ENCODE results near the gene PRICKLE4. TPM values are rescaled to one million over a fixed set of nuclear protein-coding genes. Genes with fewer than 3 reads are reported as not detected.
"Not testable (repeated sequence)": the region's sequence is repeated elsewhere in the genome, so short reads cannot be mapped to it uniquely, and the experiment has no call there.

PRICKLE4 gene
- polyA plus RNA-seq, 3 donors = 3.2 to 7.0 (median 6.0) TPM

DNA sequence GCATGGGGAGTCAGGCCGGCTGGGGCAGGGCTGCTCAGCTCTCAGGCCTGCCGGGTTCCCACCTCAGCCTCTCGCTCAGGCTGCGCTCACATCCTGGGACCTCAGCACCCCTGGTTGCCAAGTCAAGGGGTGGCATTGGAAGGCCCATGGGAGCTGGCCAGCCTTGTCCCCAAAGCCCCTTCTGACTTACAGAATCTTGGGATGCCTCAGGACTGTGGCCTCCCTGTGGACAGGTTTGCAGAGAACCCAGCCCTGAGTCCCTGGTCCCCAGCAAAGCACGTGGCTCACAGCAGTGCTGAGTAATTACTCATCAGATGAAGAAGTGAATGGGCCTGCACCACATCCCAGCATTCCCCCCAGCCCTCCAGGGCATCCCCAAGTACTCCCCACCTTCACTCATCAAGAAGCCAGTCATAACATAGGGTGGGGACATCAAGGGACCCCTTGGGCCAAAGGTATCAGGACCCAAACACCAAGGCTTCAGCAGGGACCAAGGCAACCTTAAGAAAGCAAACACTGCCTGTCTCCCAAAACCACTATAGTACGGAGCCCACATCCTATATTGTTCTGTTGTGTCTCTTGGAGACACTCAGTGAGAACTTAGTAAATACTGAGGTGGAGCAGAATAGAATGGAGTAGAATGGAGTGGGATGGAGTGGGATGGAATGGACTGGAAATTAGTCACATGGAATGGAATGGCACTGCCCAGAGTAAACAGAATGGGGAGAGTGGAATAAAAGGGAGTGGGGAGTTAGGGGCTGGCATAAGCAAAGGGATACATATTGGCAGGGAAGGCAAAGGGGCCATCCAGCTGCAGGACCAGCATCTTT is 37.0 kb upstream of the PRICKLE4 start:
- no peak for DNase-seq

DNA sequence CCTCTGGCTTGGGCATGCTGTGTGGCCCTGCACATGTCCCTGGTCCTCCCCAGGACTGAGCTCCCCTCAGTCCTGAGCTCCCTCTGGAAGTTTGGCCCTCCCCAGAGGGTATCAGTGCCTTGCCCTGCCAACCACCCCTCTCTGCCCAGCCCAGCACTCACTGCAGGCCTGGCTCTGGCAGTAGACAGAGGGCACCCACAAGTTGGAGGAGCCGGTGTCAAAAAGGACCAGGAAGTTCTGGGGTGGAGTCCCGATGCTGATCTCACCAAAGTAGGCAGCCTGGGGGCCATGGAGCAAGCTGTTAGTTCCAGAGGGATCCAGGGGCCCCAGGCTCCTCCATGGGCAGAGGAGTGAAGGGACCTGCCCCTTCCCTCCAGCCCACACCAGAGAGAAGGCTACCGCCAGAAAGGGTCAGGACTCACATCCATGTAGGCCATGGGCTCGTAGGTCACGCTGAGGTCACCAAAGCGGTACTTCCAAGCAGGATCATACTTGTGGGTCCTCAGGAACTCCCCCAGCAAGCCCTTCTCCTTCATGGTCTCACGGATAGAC is 36.3 kb upstream of the PRICKLE4 start:
- no peak for DNase-seq

DNA sequence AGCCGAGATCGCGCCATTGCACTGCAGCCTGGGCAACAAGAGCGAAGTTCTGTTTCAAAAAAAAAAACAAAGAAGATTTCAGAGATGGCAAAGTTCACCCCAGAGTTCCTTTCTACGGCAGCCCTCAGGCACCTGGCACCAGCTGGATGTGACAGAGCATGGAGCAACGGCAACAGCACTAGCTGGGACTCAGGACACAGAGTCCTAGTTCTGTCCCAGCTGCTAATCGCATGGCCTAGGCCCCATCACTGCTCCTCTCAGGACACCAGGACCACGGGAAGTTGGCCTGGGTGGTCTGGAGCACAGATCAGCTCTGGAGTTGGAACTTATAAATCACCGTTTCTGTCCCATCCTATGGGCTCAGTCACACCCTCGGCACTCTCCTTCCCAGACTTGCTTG is 34.5 kb upstream of the PRICKLE4 start:
- no peak for DNase-seq

DNA sequence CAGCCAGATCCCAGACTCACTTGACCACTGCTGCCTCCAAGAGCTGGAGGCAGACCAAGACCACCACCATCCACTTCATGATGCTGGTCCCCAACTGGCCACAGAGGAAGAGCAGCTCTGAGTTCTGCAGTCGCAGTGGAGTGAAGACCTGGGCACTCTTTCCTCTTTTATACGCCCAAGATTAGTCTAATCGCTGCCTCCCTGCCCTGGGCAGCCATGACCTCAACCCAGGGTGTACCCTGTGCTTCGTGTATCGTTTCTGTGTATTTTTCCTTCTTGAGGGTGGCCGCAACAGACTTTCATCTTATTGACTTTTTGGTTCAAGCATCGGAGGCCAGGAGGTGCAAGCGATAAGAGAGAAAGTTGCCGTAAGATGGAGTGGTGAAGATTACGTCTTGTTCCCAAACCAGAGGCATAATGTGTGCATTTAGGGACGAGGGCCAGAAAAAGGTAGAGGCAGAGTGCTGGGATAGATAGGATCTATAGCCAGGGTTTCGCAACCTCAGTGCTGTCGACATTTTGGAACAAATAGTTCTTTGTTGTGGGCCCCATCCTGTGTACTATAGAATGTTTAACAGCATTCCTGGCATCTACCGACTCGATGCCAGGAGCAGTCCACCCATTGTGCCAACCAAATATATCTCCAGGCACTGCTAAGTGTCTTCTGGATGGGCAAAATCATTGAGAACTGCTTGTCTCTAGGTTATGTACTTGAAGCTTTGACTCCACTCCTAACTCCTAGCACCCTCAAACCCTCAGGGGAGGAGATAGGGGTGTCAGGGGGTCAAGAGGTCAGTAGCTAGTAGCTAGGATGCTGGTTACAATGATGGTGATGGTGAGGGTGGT is 33.1 kb upstream of the PRICKLE4 start, which contains the start of gene PGC:
PGC (minus strand) TSS at position 142 of the 846 bp plus-strand sequence; CDS start at position 79, 63 bp downstream.
- no peak for DNase-seq

DNA sequence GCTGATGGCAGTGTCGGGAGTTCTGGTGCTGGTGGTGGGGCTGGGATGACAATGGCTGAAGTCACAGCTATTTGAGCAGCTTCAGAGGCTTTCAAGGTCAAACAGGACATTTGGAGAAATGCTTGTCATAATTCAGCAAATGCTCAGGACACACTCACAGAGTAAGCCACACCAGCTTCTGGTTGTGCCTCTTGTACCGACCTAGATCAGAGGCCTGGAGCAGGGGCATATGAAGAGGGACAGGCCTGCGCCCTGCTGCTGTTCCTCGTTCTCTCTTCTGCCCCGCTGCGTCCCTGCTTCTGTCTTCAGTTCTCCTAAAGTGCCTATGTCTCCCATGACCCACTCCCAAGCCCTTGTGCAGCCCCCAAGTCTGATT is 32.5 kb upstream of the PRICKLE4 start:
- DNase-seq = no peak

DNA sequence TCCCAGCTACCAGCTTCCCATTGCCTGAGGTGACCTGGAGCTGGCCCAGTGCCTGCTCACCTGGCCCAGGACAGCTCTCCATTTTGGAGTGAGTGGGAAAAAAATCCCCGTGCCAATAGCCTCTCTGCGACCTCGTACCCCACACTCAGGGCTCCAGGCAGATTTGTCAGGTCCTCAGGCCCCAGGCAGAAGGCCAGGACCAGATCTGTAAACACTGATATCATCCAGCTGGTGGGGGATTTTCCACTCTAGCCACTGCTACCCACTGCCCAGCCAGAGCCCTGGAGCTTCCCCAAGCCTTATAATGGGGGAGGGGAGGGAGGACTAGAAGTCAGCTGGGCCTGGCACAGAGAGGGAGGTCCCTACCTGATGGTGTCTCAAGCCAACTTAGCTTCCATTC is 32.0 kb upstream of the PRICKLE4 start:
- DNase-seq = no peak

DNA sequence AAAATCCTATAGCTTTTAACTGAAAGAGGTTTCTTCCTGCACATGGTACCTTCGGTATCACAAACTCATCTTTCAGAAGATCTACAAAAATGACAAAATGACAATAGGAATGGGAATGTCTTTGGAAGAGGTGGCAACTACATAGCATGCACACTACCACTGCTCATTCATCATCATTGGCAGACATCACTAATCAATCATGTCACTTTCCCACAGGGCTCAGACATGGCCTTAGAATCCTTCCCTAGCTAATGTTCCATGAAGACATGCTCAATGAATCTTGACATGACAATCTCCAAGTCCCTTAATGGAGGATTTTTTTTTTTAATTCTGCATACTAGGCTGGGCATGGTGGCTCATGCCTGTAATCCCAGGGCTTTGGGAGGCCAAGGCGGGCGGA is 30.2 kb upstream of the PRICKLE4 start:
- no peak for DNase-seq

DNA sequence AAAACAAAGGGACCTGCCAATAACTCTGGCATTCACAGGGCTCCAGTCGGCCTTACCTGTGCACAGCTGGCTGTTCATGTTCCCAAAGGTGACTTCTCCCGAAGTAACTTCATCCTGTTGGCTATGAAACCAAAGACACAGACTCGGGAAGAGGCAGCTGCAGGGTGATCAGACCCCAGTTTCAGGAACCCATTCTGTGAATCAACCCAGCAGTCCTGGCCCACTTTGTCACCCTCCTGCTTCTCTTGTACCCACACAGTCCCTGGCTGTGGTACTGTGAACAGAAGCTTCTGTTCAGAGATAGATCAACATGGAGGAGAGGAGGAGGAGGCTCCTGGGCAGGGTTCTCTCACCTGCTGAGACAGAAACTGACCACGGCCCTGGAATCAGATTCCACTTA is 24.7 kb upstream of the PRICKLE4 start:
- DNase-seq = no peak

DNA sequence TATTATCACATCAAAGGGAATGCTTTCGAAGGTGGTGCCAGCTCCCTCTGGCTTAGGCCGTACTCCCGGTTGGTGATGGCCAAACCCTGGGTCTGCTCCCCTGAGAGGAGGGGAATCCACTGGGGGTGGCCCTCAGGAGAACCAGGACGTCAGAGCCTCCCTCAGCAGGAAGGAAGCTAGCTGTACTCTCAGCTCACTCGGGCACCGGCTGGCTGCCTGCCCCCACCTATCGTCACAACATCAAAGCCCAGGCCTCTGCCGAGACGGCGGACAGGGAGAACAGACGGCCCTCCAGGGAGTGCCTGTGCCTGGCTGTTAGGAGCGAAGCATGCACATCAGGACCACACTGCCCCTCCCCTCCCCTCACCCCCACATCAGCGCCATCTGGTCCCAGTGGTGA is 24.2 kb upstream of the PRICKLE4 start:
- no peak for DNase-seq

DNA sequence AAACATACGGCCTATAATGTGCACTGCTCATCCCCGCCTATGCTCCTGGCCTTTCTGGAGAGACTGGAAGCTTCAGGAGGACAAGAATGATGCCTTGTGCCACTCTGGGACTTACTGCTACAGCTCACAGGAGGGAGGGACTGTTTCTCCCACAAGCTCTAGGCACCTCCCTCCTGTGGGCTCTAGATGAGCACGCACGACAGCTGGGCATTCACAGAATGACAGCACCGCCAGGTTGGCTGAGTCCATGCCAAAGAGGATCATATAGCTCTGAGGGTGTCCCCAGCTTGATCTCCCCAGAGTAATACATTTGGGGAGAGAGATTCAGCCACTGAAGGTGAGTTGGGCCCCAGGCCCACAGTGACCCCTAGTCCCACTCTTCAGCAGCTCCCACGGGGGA is 23.3 kb upstream of the PRICKLE4 start:
- DNase-seq = no peak

DNA sequence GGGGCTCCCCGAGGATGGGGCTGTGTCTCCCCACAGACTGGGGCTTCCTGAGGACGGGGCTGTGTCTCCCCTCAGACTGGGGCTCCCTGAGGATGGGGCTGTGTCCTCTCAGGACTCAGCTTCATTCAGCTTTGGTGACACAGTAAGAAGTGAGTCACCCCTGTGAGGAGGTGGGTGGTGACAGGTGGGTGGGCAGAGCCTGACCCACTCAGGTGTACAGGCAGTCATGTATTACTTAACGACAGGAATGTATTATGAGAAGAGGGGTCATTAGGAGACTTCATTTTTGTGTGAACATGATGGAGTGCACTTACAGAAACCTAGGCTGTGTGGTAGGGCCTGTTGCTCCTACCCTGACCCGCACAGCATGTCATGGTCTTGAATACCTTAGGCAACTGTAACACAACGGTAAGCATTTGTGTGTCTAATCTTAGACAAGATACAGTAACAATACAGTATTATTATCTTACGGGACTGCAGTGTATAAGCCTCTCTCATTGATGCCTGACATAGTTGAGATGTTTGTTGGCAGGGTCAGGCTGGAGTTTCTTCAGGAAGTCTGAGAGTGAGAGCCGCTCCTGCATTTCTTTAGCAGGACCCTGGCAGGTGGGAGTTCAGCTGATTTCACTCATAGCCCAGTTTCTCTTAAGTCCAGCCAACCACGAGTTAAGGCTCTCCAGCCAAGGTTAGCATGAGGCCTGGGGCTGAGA is 22.5 kb upstream of the PRICKLE4 start:
- DNase-seq = no peak

DNA sequence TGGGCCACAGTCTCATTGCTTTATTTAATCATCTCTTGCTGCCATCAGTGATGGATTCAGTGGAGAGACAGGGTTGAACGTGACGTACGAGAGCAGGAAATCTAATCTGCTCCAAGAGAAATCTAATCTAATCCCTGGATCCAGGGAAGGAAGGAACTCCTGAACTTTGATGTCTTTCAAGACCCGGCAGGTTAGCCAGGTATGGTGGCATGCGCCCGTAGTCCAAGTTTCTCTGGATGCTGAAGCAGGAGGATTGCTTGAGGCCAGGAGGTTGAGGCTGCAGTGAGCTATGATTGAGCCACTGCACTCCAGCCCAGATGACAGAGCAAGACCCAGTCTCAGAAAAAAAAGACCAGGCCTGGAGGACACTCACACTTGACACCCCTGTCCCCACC is 21.9 kb upstream of the PRICKLE4 start:
- no peak for DNase-seq

DNA sequence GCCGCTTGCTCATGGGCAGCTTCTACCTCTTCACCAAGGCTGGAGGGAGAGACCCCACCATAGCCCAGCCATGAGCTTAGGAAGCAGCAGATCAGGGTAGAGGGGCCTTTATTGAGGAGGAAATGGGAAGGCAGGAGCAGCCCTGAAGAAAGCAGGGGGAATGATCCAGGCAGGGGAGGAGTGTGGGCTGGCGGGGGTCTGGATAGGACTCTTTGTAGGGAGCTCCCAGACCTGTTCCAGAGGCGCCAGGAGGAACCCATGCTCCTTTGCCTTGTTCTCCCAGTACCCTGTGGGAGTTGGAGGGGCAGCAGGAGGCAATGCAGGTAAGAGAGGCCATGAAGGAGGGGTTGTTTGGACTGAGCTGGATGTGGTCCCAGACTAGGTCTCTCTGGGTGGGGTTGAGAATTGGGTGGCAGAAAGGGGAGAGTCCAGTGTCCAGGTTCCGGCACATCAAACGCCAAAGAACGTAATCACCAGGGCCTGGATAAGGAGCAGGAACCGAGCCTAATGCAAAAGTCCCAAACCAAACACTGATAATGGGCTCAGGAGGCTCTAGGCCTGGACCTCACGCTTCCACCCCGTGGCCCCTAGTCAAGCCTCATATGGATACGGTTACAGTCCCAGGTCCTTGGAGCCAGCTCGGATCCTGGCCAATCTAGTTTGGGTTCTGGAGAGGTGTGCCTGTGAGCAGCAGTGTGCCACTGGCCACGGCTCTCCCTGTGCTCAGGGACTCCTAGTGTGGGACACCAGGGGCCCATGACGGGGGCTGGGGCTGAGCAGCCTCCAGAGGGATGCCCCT is 21.3 kb upstream of the PRICKLE4 start:
- no peak for DNase-seq

DNA sequence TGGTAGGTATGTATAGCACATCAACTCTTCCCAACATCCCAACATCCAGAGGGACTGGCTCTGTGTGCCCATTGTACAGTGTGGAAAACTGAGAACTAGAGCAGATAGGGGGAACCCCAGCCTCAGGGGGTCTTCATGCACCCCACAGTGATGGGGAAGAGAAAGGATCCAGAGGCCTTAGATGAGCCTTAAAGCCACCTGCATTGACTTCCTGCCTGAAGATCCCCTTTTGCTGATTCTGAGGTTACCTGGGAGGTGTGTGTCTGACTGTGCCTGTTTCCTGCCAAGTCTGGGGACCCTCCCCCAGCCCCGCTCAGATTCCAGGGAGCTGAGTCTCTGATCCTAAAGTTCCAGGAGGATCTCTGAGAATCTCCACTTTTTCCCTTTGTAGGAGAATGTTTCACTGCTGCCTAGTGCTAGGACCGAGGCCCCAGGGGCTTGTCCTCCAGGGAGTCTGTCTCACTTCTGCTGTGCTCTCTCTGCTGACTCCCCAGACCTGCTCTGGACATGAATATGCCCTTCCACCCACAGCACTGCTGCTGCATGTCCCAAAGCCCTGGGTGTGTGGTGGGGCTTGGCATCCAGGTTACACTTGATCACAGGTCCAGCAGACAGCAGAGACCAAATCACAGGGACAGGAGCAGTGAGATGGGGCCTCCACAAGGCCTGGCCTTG is 20.5 kb upstream of the PRICKLE4 start:
- no peak for DNase-seq

DNA sequence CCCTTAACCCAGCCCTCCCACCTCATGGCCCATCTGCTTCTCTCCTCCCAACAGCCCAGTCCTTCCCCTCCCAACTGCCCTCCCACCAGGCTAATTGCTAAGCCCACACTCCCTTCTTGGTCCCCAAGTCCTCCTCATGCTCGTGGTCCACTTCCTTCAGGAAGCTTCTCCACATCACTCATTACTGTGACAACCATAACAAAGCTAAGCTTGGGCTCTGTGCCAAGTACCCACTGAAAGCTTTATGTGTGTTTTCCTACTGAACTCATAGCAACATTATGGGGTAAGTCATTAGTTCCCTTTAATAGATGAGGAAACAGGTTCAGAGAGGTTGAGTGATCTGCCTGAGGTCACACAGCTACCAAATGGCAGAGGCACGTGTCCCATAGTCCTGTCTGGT is 17.1 kb upstream of the PRICKLE4 start:
- DNase-seq = no peak

DNA sequence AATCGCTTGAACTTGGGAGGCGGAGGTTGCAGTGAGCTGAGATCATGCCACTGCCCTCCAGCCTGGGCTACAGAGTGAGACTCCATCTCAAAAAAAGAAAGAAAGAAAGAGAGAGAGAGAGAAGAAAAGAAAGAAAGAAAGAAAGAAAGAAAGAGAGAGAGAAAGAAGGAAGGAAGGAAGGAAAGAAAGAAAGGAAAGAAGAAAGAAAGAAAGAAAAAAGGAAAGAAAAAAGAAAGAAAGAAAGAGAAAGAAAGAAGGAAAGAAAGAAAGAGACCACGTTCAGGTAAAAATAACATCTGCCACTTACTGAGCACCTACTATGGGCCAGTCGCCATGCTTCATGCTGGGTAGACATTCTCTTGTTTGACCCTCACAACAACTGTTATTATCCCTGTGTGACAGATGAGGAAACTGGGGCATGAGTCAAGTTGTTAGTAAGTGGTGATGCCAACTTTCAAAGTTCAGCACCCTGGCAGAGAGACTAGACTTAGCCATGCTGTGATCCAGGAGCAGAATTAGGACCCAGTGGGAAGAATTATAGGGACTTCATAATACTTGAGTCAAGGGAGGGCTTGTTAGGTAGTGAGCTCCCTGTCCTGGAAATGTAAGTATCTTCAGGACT is 14.4 kb upstream of the PRICKLE4 start:
- not testable (repeated sequence) for DNase-seq

DNA sequence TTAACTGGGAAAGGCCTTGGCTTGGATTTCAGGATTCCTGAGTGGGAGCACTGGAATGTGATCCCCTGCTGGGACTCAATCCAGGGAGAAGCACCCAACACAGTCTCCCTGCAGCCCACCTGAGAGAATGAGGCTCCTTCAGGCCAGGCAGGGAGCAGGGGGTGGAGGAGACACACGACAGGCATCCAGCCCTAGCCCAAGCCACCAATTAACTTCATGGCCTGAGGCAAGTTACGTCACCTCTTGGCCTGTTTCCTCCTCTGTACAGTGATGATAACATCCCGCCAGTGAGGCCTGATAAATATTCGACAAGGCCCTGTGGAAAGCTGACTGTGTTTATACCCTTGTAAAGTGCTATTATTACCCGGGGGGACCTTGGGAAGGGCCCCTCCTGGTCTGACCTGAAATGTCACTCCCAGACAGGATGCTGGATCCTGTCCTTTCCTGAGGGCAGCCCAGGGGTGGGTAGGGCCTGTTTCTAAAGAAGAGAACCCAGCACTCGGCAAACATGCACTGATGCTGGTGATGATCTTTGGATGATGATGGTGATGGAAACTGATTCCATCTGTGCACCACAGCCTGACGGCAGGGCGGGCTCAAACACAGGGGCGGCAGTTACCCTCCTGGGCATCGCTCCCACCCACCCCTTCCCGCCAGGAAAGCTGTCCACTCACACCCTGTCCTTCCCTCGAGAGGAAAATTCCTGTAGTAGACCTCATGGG is 13.3 kb upstream of the PRICKLE4 start:
- DNase-seq = peak; percentile 39

DNA sequence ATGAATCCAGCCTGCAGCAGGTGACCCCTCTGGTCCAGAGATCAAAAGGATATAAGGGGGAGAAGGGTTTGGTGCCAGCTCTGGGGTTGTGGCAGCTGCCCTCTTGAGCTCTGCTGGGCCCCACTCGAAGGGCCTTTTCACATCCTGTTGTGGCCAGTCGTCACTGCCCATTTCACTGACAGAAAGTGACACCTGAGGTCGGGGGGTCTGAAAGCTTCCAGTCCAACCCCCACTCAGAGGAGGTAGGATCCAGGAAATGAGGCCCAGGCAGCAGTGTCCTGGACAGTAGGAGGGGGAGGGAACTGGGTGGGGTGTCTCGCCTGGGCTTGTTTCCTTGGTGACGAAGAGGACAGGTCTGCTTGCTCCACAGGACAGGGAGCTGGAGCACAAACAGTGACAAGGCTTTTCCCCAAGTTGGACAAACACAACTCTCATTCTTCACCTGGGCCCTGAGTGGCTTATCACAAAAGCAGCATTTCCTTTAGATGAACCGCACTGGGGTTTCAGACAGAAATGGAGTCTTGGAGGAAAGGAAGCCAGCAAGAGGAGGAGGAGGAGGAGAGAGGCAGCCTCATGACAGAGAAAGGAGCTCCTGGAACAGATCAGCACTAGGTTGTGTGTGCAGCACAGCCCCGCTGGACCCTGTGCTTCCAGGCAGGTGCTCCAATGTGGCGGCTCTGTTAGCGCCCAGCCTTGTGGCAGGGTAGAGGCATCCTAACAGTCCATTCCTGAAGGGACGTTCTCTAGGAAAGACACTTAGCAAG is 11.9 kb upstream of the PRICKLE4 start:
- peak; percentile 20 for DNase-seq

DNA sequence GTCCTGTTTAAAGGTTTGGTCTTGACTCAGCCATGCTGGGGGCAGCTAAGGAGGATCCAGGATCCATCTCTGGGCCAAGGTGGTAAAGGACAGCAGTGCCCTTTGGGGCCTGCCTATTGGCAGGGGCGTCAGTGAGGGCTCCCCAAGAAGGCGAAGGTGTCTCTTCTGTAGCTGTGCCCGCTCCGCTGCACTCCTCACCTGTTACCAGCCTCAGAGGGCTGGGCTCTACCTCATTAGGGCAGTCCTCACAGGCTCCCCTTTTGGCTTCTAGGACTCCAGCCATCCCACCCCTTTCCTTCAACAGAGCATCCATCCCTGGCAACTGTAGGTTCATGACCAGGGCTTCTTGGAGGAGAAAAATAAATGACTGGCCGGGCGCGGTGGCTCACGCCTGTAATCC is 11.2 kb upstream of the PRICKLE4 start:
- DNase-seq = no peak
